HEK293T (cell line): Measurements from ENCODE around the gene LSM12.

Source experiments
- ARNT ChIP-seq: fragments of 450-650 bp; IDR thresholded peaks from 2 replicates; pipeline ENCODE4 v1.6.1; 2017; ENCODE audit warnings: mild to moderate bottlenecking
- CTBP1 ChIP-seq: fragments of 450-650 bp; IDR thresholded peaks from 2 replicates; pipeline ENCODE4 v1.6.1; 2016; ENCODE audit warnings: borderline replicate concordance
- ELF4 ChIP-seq: fragments of 450-650 bp; IDR thresholded peaks from 2 replicates; pipeline ENCODE4 v1.6.1; 2017; ENCODE audit warnings: antibody characterized with exemption
- FOXA1 ChIP-seq: fragments of 450-650 bp; IDR thresholded peaks from 2 replicates; pipeline ENCODE4 v1.6.1; 2016; ENCODE audit warnings: mild to moderate bottlenecking
- FOXK2 ChIP-seq: fragments of 450-650 bp; IDR thresholded peaks from 2 replicates; pipeline ENCODE4 v1.6.1; 2016; ENCODE audit warnings: mild to moderate bottlenecking
- FOXM1 ChIP-seq: fragments of 450-650 bp; IDR thresholded peaks from 2 replicates; pipeline ENCODE4 v1.6.1; 2017; ENCODE audit warnings: mild to moderate bottlenecking, borderline replicate concordance
- HDGF ChIP-seq: fragments of 450-650 bp; IDR thresholded peaks from 2 replicates; pipeline ENCODE4 v1.6.1; 2017; ENCODE audit warnings: antibody characterized with exemption, borderline replicate concordance
- NFRKB ChIP-seq: fragments of 450-650 bp; IDR thresholded peaks from 2 replicates; pipeline ENCODE4 v1.6.1; 2016; ENCODE audit warnings: mild to moderate bottlenecking, moderate library complexity
- SP1 ChIP-seq: fragments of 450-650 bp; IDR thresholded peaks from 2 replicates; pipeline ENCODE4 v1.6.1; 2017
- SUZ12 ChIP-seq: fragments of 450-650 bp; IDR thresholded peaks from 2 replicates; pipeline ENCODE4 v1.6.1; 2016; ENCODE audit warnings: mild to moderate bottlenecking
- TARDBP ChIP-seq: fragments of 450-650 bp; IDR thresholded peaks from 2 replicates; pipeline ENCODE4 v1.6.1; 2016
- TF ChIP-seq, protein P1 (sequence below): fragments of 450-650 bp; IDR thresholded peaks from 2 replicates; pipeline ENCODE4 v1.6.1; 2016

DNA sequence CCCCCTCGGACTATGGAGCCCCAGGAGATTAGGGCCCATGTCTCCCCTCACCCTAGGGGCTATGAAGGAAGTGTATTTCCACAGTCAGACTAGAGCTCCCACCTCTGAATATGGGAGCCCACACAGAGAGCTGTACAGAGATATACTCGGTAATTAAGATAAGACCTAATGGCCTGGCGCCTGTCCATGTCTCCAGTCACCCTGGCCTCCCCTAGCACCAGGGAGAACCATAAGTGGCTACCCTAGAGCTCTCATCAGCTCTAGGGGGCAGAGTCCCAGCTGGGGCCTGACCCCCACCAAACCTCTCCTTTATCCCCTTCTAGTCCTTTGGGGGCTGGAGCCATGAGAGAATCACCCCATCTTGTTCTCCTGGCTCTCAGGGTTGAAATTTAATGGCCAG is 54.1 kb downstream of the LSM12 start:
- no peak for TF ChIP-seq ELF4
- TF ChIP-seq, protein P1, sequence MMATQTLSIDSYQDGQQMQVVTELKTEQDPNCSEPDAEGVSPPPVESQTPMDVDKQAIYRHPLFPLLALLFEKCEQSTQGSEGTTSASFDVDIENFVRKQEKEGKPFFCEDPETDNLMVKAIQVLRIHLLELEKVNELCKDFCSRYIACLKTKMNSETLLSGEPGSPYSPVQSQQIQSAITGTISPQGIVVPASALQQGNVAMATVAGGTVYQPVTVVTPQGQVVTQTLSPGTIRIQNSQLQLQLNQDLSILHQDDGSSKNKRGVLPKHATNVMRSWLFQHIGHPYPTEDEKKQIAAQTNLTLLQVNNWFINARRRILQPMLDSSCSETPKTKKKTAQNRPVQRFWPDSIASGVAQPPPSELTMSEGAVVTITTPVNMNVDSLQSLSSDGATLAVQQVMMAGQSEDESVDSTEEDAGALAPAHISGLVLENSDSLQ, result no peak
- TF ChIP-seq SUZ12, result no peak
- no peak for TF ChIP-seq FOXK2
- no peak for TF ChIP-seq TARDBP
- TF ChIP-seq CTBP1, result no peak
- TF ChIP-seq ARNT, result no peak
- no peak for TF ChIP-seq SP1
- TF ChIP-seq FOXA1, result no peak
- TF ChIP-seq NFRKB, result no peak
- no peak for TF ChIP-seq HDGF
- TF ChIP-seq FOXM1, result no peak
